ENCODE measurements around the gene TMEM52.

The TMEM52 gene

DNA sequence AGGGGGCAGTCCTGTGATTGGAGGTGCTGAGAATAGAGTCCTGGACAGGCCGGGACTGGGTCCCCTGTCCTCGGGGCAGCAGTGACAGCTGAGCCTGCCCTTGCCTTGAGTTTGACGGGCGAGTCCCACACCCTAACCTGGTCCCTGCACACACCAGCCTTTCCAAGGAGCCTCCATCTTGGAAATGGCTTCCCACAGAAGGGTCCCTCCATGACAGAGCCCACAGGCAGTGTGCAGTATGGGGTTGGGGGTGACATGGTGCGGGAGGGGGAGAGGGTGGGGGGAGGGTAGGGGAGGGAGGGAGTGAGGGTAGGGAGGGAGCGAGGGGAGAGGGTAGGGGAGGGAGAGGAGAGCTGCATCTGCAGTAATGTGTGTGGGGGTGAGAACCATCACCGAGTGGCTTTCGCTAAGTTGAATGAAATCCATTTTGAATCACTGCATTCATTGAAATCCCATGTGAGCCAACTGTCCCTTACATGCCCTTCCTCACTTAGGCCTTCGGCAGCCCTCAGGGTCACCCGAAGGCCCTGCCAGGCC, 10.1 kb upstream of the TMEM52 start:
- intact Hi-C loops (cut with DNase I) = no loop called here
- DNase-seq = no peak

DNA sequence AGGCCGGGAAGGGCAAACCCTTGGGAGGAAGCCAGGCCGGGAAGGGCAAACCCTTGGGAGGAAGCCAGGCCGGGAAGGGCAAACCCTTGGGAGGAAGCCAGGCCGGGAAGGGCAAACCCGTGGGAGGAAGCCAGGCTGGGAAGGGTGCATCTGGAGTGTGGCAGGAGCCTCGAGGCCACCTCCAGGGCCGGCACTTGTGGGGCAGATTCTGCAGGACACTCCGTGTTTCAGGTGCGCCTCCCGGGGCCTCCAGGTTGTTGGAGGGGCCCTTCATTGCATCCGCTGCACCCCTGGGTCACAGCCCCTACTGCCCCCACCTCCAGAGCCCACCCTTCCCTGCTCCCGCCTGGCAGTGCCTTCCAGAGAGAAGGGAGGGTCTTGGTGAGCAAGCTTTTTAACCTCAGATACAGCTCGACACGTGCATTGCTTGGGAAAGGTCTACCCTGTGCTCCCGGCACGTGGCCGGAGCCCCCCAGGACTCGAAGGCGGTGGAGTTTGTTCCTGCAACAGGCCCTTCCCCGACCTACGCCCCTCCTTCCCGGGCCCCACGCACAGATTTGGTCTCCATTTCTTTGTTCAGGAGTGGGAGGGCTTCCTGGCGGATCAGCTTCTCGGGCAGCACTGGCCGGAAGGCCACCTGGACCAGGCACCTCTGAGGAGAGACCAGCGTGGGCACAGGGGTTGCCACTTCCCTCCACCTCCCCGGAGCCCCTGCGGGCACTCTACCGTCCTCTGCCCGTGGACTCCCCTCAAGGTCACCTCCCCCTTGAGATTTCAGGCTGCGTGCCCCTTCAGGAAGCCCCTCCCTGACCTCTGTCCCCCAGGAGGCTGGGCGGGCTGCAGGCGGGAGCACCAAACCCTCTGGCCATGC, 9.4 kb upstream of the TMEM52 start:
- peak in 2 of 10 donors; percentile 73 to 76 for DNase-seq
- intact Hi-C loops (cut with DNase I) = no loop called here

DNA sequence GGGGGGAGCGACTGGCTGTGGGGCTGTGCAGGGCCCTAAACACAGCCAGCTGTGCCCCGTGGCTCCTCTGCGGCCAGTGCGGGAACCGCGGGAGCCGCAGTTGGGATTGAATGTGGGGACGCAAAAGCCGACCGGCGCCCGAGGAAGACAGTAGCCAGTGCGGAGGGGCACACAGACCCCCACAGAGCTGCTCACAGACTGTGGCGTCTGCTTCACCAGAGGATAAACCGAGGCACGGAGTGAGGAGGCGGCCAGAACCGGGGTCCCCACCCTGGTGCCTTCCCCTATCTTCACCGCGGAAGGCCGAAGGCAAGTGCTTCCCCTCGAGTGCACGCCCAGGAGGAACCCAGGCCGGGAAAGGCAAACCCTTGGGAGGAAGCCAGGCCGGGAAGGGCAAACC, 8.7 kb upstream of the TMEM52 start:
- intact Hi-C loops (cut with DNase I) = no loop called here
- peak in 2 of 10 donors; percentile 56 to 76 for DNase-seq

DNA sequence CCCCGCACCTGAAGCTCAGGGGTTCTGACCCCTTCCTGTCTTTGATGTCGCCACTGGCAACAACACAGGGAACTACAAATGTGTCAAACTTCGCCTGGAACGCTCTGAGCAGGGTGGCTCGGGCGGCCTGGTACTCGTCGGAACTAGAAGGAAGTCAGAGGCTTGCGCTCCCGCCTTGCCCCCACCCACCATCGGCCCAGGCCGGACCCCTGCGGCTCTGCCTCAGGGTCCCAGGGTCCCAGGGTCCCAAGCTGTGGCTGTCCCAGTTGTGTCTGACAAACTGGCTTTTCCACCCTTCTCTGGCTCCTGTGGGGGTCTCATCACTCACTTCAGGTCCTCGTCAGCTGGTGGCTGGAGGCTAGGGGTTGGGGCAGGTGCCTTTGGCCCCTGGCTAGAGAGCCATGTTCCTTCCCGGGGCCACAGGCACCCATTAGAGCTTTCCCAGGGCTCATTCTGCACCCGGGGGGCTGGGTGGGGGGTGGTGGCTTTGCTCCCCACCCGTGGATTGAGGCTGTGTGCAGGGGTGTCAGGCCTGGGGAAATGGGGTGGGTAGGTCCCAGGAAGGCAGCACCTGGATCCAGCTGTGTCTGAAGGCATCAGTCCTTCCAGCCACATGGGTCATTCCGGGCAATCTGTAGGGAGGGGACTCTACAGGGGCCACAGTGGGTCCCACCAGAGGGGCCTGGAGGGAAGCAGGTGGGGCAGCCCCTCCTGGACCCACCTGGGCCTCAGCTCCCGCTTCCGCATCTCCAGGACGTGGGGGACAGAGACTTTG, 8.0 kb upstream of the TMEM52 start:
- intact Hi-C loops (cut with DNase I) = no loop called here
- peak in 2 of 10 donors; percentile 40 to 77 for DNase-seq

DNA sequence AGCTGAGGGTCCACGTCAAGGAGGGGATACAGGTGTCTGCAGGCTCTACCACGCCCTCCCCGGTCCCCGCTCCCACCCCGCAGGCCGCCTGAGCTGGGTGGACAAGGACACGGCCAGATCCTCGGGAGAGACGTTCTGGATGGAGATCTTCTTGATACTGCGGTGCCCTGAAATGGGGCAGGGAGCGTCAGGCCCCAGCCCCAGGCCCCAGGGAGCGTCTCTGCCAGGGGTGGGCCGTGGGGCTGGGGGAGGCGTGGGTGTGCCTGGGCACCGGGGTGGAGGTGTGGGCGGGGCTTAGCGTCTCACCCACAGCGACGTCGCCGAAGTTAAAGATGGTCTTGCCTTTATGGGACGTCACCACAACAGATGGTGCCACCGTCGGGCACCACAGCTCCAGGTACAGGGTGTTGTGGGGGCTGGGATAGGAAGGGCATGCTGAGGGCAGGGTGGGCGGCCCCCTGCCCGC, 7.3 kb upstream of the TMEM52 start:
- intact Hi-C loops (cut with DNase I) = no loop called here
- peak in 1 of 10 donors; percentile 62 for DNase-seq

DNA sequence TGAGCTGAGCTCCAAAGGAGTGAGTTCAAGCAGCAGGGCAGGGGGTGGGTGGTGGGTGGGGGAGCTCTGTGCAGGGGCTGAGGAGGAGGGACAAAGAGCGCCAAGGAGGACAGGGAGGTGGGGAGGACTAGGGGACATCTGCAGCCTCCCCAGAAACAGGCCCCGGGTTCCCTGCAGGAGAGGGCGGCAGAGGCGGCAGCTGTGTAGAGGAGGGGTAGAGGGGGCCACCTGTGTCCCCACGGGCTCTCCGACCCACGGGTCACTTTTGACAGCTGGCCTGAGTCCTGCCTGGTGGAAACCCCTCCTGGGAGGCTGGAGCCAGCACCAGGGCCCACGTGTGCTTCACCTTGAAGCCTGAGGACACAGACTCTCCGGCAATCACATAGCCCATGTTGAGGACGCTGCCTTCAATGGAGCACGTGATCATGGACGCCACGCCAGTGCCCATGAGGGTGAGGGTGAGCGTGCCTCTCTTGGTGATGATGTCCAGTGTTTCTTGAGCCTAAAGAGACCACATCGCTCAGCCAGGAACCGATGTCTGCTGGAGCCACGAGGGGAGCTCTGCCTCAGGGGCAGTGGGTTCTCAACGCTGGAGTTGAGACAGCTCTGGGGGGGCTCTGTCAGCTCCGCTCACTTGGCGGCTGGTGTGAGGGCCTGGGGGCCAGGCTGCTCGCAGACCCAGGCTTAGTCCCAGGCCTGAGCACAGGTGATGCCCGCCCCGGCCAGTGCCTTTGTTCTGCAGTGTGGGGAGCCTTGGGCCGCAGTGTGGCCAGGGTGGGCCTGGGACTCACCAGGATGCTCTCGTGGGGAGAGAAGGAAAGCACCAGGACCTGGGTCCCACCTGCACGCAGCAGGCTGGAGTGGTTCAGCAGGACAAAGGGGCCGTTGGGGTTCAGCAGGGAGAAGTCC, 6.6 kb upstream of the TMEM52 start:
- DNase-seq = no peak
- intact Hi-C loops (cut with DNase I) = no loop called here

DNA sequence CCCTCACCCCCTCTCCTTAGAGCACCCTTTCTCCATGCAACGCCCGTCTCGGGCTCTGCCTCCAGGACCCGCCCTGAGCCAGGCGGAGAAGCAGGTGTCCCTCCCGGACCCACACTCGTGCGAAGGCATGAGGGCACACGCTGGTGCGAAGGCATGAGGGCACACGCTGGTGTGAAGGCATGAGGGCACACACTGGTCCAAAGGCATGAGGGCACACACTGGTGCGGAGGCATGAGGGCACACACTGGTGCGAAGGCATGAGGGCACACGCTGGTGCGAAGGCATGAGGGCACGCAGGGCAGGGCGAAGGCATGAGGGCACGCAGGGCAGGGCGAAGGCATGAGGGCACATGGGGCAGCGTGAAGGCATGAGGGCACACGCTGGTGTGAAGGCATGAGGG, 5.8 kb upstream of the TMEM52 start:
- intact Hi-C loops (cut with DNase I) = no loop called here

DNA sequence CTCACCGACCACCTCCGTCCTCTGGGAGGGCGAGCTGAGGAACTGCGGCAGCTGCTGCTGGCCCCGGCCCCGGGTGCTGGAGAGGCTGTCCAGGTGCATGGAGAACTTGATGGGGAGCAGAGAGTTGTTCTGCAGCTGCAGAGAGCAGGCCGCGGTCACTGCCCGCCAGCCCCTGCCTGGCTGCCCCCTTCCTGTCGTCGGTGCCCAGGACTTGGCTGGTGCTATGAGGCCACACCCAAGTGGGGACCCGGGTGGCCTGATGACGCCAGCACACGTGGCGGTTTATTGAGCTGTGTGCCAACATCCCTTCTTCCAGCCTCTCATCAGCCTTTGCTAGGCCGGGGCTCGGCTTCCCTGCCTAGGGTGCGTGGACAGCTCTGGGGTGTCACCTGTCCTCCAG, 5.3 kb upstream of the TMEM52 start:
- intact Hi-C loops (cut with DNase I) = no loop called here
- DNase-seq = peak in 1 of 10 donors; percentile 77

More for the DNA sequence above, 5.8 kb upstream of the TMEM52 start:
- no peak for DNase-seq

DNA sequence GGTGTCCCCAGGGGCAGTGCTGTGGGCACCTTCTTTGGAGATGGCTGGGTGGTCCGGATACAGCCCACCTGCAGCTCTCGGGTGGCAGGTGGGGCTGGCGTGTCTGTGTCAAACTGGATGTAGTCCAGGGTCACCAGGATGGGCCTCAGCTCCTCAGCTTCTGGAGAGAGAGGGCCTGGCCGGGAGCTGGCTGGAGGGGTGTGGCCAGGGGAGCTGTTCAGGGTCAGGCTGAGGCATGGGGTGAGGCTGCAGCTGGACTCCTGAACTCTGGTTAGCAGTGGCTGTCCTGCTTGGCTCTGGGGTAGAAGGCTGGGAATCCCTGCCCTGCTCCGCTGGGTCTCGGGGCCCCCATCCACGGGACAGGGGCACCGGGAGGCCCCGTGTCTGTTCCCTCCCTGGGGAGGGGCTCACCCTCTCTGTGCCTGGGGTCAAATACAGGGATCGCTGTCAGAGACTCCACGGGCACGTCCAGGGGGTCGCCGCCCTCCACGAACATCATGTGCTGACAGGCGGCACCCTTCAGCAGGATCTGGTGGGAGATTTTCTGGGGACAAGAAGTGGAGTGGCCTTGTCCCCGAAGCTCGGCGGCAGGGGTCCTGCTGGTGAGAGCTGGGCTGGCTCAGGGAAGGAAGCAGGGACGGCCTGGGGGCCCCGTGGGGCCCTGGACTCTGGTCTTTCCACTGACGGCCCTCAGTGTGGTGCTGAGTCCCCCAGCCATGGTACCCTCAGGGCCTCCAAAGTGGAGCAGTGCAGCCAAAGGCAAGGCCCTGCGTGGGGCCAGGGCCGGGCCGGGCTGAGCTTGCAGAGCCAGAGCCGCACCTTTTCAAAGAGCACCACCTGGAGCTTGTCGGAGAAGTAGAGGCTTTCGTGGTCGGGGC, 4.1 kb upstream of the TMEM52 start:
- intact Hi-C loops (cut with DNase I) = no loop called here
- peak in 1 of 10 donors; percentile 75 for DNase-seq

DNA sequence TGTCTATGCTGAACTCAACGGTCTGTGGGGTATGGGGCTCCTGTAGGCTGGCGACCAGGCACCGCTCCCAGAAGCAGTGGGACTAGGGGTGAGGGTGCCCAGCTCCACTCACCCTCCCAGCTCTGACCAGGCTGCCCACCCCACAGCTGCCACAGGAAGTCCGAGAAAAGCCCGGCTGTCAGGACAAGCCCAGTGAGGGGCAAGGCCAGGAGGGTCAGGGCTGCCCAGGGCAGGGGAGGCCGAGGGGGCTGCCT, 3.5 kb upstream of the TMEM52 start:
- DNase-seq = peak in 1 of 10 donors; percentile 64
- intact Hi-C loops (cut with DNase I) = no loop called here

DNA sequence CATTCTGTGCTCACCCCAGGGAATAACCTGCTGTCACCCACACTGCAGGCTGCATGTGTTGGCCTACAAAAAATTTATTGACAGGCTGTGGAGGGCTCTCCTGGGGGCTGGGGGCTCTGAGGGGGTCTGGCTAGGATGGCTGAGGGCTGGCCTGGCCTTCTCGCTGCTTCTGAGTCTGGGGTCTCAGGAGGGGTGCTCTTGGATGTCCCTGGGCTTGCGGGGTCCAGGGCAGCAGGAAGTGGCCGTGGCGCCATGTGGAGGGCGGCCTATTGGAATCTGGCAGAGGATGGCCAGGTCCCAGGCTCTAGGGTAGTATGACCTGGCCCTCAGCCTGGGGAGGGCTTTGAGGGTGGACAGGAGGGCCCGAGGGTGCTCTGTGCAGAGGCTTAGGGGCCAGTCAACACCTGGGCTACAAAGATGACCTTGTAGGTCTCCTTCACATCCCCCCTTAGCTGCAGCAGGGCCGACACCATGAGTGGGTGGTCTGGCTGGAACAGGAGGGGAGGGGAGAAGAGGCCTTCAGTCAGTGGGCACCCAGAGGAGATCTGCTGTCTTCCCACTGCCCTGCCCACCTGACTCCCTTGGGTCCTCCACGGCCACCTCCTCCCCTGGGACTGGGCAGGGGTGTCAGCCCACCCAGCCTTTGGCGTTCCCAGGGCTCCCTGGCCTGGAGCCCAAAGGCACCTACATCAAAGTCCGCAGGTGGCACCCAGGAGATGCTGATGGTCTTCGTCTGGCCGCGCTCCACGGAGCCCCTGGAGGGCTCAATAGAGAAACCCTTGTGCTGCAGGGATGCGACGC, 3.0 kb upstream of the TMEM52 start:
- DNase-seq = peak in 1 of 10 donors; percentile 72
- intact Hi-C loops (cut with DNase I) = no loop called here

DNA sequence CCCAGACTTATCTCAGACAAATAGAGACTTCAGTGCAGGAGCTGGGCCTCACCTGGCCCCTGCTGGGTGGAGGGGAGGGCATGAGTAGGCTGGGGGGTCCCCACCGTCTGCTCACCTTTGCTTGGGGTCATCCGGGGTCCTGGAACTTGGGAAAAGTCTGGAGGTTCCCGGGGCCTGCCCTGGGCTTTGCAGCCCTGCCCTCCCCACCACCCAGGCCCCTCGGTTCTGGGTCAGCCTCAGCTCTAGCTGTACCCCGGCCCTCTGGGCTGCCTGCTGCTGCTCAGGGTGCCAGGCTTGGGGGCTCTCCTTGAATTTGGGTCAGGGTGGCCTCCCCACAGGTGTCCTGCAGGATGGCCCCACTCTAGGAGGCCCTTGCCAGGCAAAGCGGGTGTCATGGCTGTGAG, 2.4 kb upstream of the TMEM52 start:
- peak in 1 of 10 donors; percentile 62 for DNase-seq
- intact Hi-C loops (cut with DNase I) = no loop called here

DNA sequence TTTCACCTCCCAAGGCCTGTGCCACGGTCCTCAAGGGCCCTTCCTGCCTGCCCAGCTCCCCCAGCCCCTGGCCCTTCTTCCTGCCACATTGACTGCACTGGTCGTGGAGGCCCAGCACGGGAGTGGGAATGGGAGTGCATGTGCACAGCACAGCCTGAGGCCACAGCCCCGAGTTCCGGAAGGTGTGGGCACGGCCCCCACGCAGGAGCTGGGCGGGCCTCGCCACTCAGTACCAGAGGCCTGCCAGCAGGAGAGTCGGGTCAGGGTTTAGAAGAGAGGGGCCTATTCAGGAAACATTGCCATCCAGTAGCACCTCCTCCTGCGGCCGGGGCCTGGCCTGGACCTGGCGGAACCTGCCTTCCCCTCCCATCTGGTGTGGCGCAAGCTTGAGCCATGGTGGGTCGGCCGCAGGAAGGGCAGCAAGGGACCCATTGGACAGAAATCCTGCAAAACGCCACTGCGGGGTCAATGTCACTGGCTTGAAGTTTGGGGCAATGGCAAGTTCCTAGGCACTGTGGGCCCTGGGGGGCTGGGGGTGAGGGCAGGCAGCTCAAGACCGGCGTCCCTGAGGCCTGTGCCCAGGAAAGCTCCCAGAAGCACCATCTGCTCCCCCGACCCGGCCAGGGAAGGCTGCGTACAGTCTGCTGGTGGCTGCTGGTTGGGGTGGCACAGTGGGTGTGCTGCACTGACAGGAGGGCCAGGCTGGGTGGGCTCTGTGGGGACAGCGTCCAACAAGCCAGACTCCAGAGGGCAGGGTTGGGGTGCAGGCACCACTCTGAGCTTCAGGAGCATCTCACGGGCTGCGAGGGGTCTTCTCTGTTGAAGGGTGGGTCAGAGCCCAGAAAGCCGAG, 1.8 kb upstream of the TMEM52 start:
- DNase-seq = peak in 1 of 10 donors; percentile 77
- intact Hi-C loops (cut with DNase I) = no loop called here

DNA sequence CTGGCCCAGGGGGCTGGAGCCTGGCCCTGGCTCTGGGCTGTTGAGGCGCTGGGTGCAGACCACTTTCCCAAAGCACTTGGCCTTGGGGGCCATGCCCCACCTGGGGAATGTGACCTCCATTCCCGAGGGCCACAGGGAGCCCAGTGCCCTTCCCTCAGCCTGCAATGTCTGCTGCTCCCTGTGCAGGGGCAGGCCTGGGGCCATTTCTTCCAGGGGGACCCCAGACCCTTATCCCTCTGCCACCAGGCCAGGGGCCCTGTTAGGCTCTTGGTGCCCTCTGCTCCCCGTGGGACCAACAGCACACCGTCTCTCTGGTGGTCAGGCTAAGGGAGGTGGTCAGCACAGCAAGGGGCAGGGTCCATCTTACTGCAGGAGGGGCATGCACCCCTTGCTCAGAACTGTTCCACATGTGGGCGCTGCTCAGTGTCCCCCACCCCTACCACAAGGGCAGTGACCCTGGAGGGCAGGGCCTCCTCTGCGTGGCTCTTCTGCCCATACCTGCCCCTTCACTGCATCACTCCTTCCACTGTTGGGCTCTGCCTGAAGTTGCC, 1.1 kb upstream of the TMEM52 start:
- peak in 1 of 10 donors; percentile 73 for DNase-seq
- intact Hi-C loops (cut with DNase I) = no loop called here

DNA sequence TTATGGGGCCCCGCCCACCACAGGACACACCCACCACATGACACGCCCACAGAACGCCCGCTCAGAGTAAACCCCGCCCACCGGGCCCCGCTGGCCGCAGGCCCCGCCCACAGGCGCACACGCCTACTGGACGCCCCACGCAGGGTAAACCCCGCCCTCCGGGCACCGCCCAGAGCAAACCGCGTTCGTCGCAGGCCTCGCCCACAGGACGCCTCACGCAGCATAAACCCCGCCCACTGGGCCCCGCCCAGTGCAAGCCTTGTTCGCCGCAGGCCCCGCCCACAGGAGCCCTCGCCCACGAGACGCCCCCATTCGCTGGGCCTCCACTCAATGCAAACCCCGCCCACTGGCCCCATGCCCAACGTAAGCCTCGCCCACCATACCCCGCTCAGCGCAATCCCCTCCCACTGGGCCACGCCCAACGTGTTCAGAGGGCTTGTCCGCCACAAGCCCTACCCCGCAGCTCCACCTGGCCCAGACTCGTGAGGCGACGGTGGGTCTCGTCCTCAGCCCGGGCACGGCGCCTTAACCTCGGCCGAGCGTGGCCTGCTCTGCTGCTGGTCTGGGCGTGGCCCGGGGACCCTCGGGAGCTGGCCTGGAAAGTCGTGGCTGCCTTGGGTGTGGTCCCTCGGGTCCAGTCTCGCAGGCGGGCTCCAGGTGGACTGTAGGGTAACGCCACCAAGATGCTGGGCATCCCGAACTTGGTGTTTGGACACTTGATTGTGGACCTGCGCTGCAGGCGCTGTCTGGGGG, 401 bp upstream of the TMEM52 start:
- intact Hi-C loops (cut with DNase I) = no loop called here
- DNase-seq = peak; percentile 73 to 99 (median 89)

DNA sequence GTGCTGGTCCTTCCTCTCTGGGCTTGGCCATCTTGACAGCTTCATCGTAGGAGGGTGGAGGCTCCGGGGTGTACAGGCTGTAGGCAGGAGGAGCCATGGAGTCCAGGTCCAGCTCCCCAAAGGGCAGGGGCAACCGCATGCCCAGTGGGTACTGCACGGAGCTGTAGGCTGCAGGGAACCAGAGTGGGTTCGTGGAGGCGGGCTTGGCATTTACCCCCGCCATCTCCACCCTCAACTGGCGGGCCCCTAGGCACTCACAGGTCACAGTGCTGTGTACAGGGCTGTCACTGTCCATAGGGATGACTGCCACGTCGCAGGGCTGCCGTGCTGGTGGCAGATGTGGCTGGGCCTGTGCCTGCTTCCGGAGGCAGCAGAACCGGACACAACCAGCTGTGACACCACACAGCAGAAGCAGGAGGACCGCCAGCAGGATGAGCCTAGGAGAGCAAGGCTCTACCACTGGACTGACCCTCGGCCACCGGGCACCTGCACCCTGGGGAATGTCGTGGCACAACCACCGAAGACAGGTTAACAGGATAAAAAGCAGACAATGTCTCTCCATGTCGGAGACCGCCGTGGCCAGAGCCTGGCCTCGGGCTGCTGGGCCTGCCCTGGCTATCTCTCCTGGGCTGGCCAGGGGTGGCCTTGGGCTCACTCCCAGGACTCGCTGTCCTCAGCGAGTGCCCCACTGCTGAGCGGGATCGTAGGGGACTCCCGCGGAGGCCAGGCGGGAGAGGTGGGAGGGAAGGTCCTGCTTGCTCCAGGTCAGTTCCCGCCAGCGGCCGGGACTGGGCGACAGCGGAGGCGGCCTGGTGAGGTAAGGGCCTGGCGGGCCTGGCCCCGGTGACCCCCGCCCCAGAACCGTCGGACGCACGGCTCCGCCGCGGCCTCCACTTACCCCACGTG, 831 bp downstream of the TMEM52 start:
- DNase-seq = peak in 1 of 10 donors; percentile 77
- intact Hi-C loops (cut with DNase I) = no loop called here

Measured in posterior cingulate gyrus (tissue), 11 donors.